ENCODE measurements around the gene UBTD2. TPM values are rescaled to one million over a fixed set of nuclear protein-coding genes. Genes with fewer than 3 reads are reported as not detected.
"Not testable (repeated sequence)": the region's sequence is repeated elsewhere in the genome, so short reads cannot be mapped to it uniquely, and the experiment has no call there.

Gene UBTD2
- polyA plus RNA-seq, 10 donors: 53.8 to 76.0 (median 61.3) TPM

GRCh38 chr5:172199446-172199845 is 84.1 kb downstream of the UBTD2 start:
- DNase-seq: no peak

- DNase-seq: not testable (repeated sequence)
Observed at GRCh38 chr5:172197775-172198174, 85.8 kb downstream of the UBTD2 start.

GRCh38 chr5:172194985-172195774 is 88.4 kb downstream of the UBTD2 start:
- no peak for DNase-seq

- DNase-seq: no peak
Observed at GRCh38 chr5:172193872-172194271, 89.7 kb downstream of the UBTD2 start, which contains the start of gene EFCAB9. Gene EFCAB9, plus strand, starts transcription at chr5:172194172. Its CDS starts 1 bp downstream, at chr5:172194173.

GRCh38 chr5:172189693-172190296 is 93.8 kb downstream of the UBTD2 start:
- no peak for DNase-seq

- peak in 1 of 3 donors; percentile 54 for DNase-seq
Observed at GRCh38 chr5:172188893-172189692, 94.5 kb downstream of the UBTD2 start.

- peak; percentile 92 to 97 (median 93) for DNase-seq
Observed at GRCh38 chr5:172188033-172188892, 95.3 kb downstream of the UBTD2 start, which contains the start of gene STK10. Gene STK10, minus strand, starts transcription at chr5:172188224. Its CDS starts 182 bp downstream, at chr5:172188042.

DNA sequence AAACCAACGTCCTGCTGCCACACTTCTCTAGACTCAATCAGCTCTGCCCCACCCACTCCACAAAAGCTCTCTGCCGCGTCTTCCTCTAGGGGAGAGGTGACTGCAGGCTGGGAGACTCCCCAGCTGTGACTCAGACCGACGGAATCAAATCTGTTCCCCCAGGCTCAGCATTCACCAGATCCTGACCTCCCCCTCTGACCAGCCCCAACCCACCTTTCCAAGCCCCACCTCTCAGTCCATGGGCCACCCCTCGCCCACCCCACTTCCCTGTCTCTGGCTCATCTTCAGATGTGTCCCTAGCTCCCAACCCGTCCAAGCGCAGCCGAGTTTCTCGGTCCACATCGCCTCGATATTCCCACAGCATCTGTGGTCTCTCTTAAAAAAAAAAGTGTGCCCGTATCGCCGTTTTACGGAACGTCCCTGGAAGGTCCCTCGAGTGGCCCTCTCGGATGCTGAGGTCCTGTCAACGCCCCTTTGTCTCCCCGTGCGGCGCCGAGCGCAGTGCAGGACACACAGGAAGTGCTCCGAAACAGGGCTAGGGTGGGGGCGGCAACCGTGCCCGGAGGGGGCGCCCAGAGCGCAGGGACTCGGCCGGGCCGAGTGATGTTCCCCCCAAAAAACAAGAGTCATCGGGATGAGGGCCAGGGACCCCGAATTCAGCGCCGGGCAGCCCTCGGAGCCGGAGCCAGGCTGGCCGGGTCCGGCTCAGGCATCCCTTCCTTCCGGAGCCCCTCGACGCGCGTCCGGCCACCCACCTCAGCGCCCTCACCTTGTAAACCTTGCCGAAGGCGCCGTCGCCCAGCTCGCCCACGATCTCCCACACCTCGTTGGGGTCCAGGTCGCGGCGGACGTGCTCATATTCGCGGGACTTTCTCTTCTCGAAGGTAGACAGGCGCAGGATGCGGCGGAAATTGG is 96.2 kb downstream of the UBTD2 start:
- DNase-seq: peak in 2 of 3 donors; percentile 34 to 76

- no peak for DNase-seq
Observed at GRCh38 chr5:172186114-172186695, 97.4 kb downstream of the UBTD2 start.

DNA sequence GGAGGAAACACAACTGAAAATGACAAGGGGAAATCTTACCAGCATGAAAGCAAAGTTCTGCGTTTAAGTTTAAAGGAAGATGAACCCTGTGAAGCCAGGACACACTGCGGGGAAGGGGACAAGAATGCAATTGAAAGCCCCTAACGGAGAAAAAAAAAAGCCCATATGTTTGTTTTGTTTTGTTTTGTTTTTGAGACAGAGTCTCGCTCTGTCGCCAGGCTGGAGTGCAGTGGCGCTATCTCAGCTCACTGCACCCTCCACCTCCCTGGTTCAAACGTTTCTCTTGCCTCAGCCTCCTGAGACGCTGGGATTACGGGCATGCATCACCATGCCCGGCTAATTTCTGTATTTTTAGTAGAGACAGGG is 98.5 kb downstream of the UBTD2 start:
- no peak for DNase-seq

DNA sequence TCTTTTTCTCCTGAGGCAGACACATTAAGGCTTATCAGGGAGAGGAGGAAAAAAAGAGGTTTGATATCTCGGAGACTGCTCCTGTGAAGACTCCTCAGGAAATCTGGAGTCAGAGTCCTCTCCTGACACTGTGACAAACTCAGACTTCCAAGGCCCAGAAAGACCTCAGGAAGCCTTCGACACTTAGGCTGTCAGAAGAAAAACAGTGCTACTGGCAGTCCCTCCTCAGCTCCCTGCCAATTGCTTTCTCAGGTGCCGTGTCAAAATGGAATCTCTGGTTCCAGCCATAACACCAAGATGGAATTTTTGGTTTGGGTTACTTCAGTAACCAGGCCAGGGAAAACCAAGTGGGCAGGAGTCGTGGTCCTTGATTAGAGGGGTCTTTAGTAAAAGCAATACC is 99.7 kb downstream of the UBTD2 start:
- no peak for DNase-seq

DNA sequence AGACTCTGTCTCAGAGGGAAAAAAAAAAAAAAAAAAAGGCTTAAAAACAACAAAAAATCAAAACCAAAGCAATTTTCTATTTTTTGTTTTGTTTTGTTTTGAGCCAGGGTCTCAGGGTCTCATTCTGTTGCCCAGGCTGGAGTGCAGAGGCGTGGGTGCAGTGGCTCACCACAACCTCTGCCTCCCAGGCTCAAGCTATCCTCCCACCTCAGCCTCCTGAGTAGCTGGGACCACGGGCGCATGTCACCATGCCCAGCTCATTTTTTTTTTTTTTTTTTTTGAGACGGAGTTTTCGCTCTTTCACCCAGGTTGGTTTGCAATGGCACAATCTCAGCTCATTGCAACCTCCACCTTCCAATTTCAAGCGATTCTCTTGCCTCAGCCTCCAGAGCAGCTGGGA is 101.3 kb downstream of the UBTD2 start:
- no peak for DNase-seq

DNA sequence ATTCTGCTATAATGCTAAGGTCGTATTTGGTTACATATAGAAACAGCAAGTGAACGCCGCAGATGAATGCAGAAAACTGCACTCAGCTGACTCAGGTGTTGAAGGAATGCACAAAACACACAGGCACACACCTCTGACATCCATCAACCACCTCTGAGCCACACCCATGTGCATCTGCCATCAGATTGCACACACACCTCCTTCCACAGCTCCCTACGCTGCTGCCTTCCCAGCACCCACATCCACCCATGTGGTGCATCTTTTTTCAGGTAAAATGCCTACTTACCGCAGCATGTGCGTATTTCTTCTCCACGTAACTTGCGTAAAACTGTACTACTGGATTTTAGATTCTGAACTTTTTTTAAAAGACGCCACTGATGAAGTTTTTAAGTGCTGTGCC is 102.6 kb downstream of the UBTD2 start:
- no peak for DNase-seq

GRCh38 chr5:172178991-172179989 is 104.3 kb downstream of the UBTD2 start:
- peak in 1 of 3 donors; percentile 72 for DNase-seq

DNA sequence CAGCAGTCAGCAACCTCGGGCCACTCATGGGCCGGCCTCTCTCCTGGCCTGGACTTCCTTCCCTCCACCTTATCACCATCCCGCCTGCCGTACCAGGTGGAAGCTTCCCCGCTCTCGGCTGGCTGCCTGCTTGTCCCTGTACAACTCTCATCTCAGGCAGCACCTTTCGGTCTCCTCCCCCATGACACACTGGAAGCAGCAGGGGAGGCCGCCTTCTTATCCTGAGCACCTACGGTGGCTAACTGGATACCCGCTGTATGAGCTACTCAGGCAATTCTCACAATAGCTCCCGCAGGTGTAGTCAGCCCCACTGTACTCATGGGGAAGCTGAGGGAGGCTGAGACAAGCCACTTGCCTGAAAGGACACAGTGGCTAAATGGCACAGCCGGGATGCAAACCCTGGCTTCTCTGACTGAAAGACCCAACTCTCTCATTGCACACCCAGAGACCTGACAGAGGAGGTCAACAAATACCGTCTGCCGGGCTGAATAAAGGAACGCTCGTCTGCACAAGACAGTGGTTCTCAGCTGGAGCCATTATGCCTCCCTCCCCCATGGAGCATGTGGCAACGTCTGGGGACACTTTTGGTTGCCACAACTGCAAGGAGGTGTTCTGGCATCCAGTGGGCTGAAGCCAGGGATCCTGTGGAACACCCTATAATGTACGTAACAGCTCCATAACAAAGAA is 105.1 kb downstream of the UBTD2 start:
- DNase-seq: no peak

GRCh38 chr5:172177176-172177575 is 106.4 kb downstream of the UBTD2 start:
- no peak for DNase-seq

- DNase-seq: peak in 1 of 3 donors; percentile 42
Observed at GRCh38 chr5:172175263-172175719, 108.3 kb downstream of the UBTD2 start.
